Muscle of back (tissue), 11 donors: ENCODE data around the gene NCKAP5. TPM values are rescaled to one million over a fixed set of nuclear protein-coding genes. Genes with fewer than 3 reads are reported as not detected.

Experiments used
- DNase-seq, 3 donors: peaks; one replicate each; pipeline versions ENCODE4 v3.0.0 to v3.0.0-alpha.2; 2013
- polyA plus RNA-seq, 10 donors: library from polyadenylated mRNA; unstranded; fragments of 120-200 nt; gene quantifications; one replicate each; pipeline ENCODE4 v1.2.1, GENCODE V29; 2013; ENCODE audit not compliant: insufficient read length in 10 of 10

Gene NCKAP5
- polyA plus RNA-seq, 10 donors: 3.3 to 8.8 (median 6.7) TPM

GRCh38 chr2:132886574-132886973, 681.7 kb downstream of the NCKAP5 start:
- no peak for DNase-seq

GRCh38 chr2:132884705-132885104, 683.6 kb downstream of the NCKAP5 start:
- DNase-seq: no peak

- DNase-seq: no peak
Observed at GRCh38 chr2:132884292-132884691, 684.0 kb downstream of the NCKAP5 start.

- DNase-seq: no peak
Observed at GRCh38 chr2:132883430-132883829, 684.8 kb downstream of the NCKAP5 start.

GRCh38 chr2:132881546-132881945, 686.7 kb downstream of the NCKAP5 start:
- DNase-seq: no peak

- no peak for DNase-seq
Observed at GRCh38 chr2:132877923-132878322, 690.3 kb downstream of the NCKAP5 start.

GRCh38 chr2:132876745-132877391, 691.4 kb downstream of the NCKAP5 start:
- no peak for DNase-seq

GRCh38 chr2:132875193-132875592, 693.1 kb downstream of the NCKAP5 start:
- DNase-seq: no peak

- DNase-seq: no peak
Observed at GRCh38 chr2:132873738-132874137, 694.5 kb downstream of the NCKAP5 start.

GRCh38 chr2:132871831-132872230, 696.4 kb downstream of the NCKAP5 start:
- DNase-seq: peak; percentile 14 to 52 (median 15)

- no peak for DNase-seq
Observed at GRCh38 chr2:132863961-132864360, 704.3 kb downstream of the NCKAP5 start.

GRCh38 chr2:132860220-132860619, 708.0 kb downstream of the NCKAP5 start:
- no peak for DNase-seq

- DNase-seq: no peak
Observed at GRCh38 chr2:132859590-132859989, 708.7 kb downstream of the NCKAP5 start.

GRCh38 chr2:132857319-132857718, 710.9 kb downstream of the NCKAP5 start:
- DNase-seq: no peak

GRCh38 chr2:132850688-132851087, 717.6 kb downstream of the NCKAP5 start:
- no peak for DNase-seq

GRCh38 chr2:132849118-132849517, 719.1 kb downstream of the NCKAP5 start:
- DNase-seq: peak in 1 of 3 donors; percentile 55

GRCh38 chr2:132845339-132845738, 722.9 kb downstream of the NCKAP5 start:
- no peak for DNase-seq

GRCh38 chr2:132844585-132844984, 723.7 kb downstream of the NCKAP5 start:
- no peak for DNase-seq

- DNase-seq: no peak
Observed at GRCh38 chr2:132837769-132838168, 730.5 kb downstream of the NCKAP5 start.

GRCh38 chr2:132830321-132830827, 737.9 kb downstream of the NCKAP5 start:
- DNase-seq: no peak

GRCh38 chr2:132825601-132826000, 742.7 kb downstream of the NCKAP5 start:
- DNase-seq: no peak

GRCh38 chr2:132824716-132825115, 743.5 kb downstream of the NCKAP5 start:
- DNase-seq: peak in 1 of 3 donors; percentile 3

GRCh38 chr2:132816234-132816633, 752.0 kb downstream of the NCKAP5 start:
- no peak for DNase-seq

- DNase-seq: peak in 1 of 3 donors; percentile 74
Observed at GRCh38 chr2:132815516-132815915, 752.7 kb downstream of the NCKAP5 start.
